Activated CD4-positive, alpha-beta T cell treated with anti-CD3 and anti-CD28 coated beads for 48 hours (primary cell): Measurements from ENCODE around the gene MACROD2.
"Not testable (repeated sequence)": the region's sequence is repeated elsewhere in the genome, so short reads cannot be mapped to it uniquely, and the experiment has no call there.

Experiments
- DNase-seq: peaks from one replicate; pipeline ENCODE4 v3.0.0-alpha.2; 2020

The MACROD2 gene

DNA sequence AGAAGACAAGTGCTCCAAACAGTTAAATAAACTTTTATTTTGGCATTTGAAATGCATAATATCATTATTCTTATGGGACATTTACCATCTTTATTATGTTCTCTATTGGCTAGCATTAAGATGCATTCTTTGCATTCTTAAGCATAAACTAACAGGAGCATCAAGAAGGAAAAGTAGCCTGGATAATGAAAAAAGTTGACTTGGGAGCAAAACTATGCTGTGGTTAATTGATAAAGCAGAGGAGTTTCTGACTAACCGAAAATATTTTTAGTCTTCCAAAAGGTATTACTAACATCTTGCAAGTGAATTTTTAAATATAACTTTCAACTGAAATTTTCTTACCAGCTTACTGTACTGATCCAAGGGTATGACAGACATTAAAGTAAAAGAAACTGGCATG, 201.8 kb downstream of the MACROD2 start:
- DNase-seq = no peak

- DNase-seq = no peak
Observed at GRCh38 chr20:14198416-14198815, 203.1 kb downstream of the MACROD2 start.

DNA sequence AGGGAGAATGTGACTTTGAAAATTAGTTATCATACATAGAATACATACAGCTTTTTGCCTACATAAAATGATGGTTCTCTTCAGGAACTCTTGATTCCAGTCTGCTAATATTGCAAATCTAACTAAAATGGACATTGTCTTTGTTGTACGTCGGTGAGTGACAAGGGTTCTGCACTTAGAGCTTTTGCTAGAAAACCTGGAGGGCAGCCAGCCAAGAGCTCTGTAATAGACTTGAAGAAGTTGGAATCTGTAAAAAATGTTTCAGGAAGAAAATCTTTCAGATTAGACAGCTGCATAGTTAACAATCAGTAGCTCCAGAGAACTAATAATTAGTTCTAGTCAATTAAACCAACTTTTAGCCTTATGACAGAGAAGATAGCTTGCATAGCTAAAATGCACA, 203.8 kb downstream of the MACROD2 start:
- DNase-seq = no peak

DNA sequence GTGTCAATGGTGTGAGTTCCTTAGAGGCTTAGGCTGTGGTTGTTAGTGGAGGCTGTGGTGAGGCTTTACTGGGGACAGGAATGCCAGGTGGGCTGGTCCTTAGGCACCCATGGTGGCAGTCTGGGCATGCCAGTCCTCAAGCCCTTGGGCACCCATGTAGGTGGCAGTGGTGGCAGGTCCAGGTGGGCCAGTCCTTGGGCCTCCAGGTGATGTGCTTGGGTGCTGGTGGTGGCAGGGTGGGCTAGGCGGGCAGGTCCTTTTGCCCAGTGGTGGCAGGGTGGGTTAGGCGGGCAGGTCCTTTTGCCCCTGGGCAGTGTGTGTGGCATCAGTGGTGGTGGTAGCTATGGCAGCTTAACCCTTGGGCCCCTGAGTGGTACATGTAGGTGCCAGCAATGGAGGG, 208.3 kb downstream of the MACROD2 start:
- DNase-seq = no peak

DNA sequence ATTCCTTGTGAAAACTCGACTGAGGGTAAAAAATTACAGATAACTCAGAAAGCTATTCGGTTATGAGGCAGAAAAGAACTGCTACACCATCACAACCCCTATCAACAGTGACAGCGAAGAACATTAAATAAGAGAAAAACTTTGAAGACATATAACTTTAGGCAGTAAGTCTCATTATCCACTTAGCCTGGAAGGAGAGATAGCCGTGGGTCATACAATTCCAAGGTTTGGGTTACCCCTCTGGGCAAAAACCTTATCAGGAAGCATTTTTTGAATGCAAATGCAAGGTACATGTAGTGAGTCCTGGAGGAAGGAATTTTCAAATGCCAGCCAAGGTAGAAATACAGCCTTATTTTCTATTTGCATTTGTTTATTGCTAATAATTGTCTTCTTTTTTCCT, 212.3 kb downstream of the MACROD2 start:
- DNase-seq = no peak

GRCh38 chr20:14208956-14209355, 213.6 kb downstream of the MACROD2 start:
- no peak for DNase-seq

GRCh38 chr20:14210146-14210545, 214.8 kb downstream of the MACROD2 start:
- DNase-seq = no peak

DNA sequence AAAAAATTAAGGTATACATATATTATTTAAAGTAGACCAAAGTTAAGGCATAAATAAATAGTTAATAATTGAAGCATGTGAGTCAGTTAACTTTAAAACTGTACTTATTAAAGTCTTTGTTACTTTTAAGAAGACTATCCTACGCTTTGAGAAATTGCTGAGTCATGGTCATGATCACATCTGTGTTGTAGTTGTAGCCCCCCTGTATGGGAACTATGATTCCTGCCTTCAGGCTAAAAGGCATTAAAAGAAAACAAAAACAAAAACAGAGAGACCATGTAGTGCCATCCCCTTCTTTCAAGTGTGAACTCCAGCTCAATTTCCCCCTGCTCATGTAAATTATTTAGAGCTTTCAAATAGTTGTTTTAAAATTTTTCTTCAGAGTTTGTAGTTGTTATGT, 218.7 kb downstream of the MACROD2 start:
- DNase-seq = no peak

DNA sequence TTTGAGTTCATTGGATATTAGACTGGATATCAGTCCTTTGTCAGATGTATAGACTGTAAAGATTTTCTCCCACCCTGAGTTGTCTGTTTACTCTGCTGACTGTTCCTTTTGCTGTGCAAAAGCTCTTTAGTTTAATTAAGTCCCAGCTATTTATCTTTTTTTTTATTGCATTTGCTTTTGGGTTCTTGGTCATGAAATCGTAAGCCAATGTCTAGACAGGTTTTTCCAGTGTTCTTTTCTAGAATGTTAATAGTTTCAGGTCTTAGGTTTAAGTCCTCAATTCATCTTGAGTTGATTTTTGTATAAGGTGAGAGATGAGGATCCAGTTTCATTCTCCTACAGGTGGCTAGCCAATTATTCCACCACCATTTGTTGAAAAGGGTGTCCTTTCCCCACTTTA, 220.6 kb downstream of the MACROD2 start:
- DNase-seq = not testable (repeated sequence)

GRCh38 chr20:14219801-14220461, 224.6 kb downstream of the MACROD2 start:
- no peak for DNase-seq

GRCh38 chr20:14220986-14221385, 225.7 kb downstream of the MACROD2 start:
- no peak for DNase-seq

GRCh38 chr20:14223806-14224205, 228.5 kb downstream of the MACROD2 start:
- no peak for DNase-seq

GRCh38 chr20:14226051-14227049, 231.0 kb downstream of the MACROD2 start:
- not testable (repeated sequence) for DNase-seq

DNA sequence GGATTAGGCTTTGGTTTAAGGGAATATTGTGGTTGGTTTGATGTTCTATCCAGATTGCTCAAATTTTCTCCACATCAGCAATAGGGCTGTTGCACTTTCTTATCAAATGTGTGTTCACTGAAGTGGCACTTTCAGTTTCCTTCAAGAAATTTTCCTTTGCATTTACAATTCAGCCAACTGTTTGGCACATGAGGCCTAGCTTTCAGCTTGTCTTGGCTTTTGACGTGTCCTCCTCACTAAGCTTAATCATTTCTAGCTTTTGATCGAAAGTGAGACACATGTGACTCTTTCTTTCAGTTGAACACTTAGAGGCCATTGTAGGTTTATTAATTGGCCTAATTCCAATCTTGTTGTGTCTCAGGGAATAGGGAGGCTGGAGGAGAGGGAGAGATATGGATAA, 237.3 kb downstream of the MACROD2 start:
- DNase-seq = no peak

DNA sequence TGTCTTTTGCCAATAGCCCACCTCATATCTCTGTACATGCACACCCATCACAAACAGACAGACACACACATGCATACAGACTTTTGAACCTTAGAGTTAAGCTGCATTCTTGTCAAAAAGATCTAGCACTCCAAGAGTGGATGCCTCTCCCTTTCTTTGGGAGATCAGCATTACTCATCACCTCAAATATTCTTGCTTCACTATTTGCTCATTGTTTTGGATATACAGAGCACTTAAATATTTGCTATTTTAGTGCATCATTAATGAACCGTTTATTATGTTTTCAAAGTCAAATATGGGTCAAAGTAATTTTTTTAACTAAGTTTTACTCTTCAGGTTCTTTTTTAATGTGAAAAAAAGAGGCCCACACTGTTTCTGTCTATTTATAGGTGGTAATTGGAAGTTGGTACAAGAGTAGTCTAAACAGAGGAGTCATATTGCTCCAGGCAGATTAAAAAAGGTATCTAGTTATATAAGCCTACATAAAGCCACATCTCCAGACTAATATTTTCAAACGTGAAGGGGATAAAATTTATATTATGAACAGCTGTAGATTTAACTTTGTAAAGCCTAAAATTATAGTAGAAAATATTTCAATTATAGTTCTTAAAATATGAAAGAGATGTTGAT, 239.5 kb downstream of the MACROD2 start:
- DNase-seq = no peak

DNA sequence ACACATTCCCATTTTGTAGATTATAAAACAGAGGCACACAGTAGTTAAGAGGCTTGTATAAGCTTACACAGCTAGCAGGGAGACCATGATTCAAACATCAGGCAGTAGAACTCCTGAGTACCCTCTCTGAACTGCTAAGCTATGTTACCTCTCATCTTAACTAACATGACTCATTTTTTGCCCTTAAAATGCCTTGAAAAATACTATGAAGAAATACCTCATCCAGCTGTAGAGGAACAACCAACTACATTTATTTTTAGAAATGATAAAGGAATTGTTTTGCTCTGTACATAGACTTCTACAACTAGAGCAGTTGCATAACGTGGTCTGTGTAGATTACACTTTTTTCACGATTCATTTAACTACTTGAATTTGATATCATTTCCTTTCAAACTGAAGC, 240.0 kb downstream of the MACROD2 start:
- DNase-seq = no peak

GRCh38 chr20:14245368-14245970, 250.2 kb downstream of the MACROD2 start:
- no peak for DNase-seq

GRCh38 chr20:14259689-14260088, 264.4 kb downstream of the MACROD2 start:
- DNase-seq = no peak

DNA sequence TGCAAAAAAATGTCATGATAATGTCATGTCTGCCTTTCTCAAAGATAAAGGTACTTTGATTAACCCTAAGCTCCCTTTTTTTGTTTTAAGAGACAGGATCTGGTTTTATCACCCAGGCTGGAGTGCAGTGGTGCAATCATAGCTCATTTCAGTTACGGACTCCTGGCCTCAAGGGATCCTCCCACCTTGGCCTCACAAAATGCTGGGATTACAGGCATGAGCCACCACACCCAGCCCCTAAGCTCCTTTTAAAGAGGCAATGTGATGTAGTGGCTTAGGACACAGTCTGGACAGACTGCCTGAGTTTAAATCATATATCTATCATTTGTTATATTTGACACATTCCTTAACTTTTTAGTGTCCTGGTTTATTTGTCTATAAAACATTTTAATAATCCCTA, 265.1 kb downstream of the MACROD2 start:
- no peak for DNase-seq

- DNase-seq = no peak
Observed at GRCh38 chr20:14264869-14265268, 269.6 kb downstream of the MACROD2 start.

DNA sequence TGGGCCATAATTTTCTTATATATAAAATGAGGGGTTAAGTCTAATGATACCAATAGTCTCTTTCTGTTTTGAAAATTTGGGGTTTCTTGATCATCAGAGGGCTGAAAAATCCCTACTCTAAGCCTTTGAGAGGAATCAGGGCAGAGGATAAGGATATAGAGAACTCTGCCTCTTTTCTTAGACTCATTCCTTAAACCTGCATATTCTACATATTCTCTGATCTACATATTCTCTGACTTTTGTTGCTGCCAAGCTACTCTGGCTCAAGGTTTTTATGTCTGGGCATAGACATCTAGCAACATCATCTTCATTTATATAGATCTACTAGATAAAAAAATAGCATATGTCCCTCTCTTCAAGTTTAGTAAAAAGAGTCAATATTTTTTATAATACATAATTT, 270.9 kb downstream of the MACROD2 start:
- DNase-seq = no peak

DNA sequence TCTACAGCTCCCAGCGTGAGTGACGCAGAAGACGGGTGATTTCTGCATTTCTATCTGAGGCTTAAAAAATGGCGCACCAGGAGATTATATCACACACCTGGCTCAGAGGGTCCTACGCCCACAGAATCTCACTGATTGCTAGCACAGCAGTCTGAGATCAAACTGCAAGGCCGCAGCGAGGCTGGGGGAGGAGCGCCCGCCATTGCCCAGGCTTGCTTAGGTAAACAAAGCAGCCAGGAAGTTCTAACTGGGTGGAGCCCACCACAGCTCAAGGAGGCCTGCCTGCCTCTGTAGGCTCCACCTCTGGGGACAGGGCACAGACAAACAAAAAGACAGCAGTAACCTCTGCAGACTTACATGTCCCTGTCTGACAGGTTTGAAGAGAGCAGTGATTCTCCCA, 275.4 kb downstream of the MACROD2 start:
- not testable (repeated sequence) for DNase-seq

DNA sequence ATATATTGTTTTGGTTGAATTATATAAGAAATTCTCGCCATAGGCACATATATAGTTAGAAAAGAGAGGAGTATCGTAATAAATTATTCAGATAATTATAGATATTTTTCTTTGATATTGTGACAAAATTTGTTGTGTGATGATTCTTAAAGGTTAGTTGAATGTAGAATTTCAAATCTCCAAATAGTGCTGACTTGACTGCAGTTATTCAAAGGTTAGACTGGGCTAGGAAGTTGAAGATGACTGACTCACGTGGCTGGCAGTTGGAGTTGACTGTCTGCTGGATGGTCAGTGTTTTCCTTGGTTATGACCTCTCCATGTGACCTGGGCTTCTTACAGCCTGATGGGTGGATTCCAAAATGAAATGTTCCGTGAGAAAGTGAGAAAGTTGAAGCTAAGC, 286.8 kb downstream of the MACROD2 start:
- DNase-seq = no peak
